Measurements from ENCODE around the gene RPL28.

GRCh38 chr19:55366790-55367189 lies 18.9 kb upstream of the RPL28 start:
- no peak for TF ChIP-seq POLR2AphosphoS5 (IDR thresholded peaks at IDR 0.05; ENCODE audit: low read length)
- TF ChIP-seq RAD21 (IDR thresholded peaks at IDR 0.05; ENCODE audit: insufficient read depth, low read depth, low read length) = no peak
- no peak for TF ChIP-seq ATF7 (IDR thresholded peaks at IDR 0.05; ENCODE audit: low read depth)
- no peak for TF ChIP-seq EED (IDR thresholded peaks at IDR 0.05; ENCODE audit: low read depth)
- TF ChIP-seq FOS (IDR thresholded peaks at IDR 0.05; ENCODE audit: borderline replicate concordance, extremely low read depth, insufficient read length) = no peak
- no peak for TF ChIP-seq PML (IDR thresholded peaks at IDR 0.05; ENCODE audit: low read length)
- no peak for TF ChIP-seq EP300 (IDR thresholded peaks at IDR 0.05; ENCODE audit: borderline replicate concordance in 1 of 2, control insufficient read depth in 1 of 2, low read depth in 2 of 2, low read length in 2 of 2)
- no peak for TF ChIP-seq E2F8 (IDR thresholded peaks at IDR 0.05; ENCODE audit: low read depth, partially characterized antibody)
- TF ChIP-seq CTCF (IDR thresholded peaks at IDR 0.05 in 2 of 3, conservative IDR thresholded peaks at IDR 0.05 in 1 of 3; ENCODE audit: control insufficient read depth in 2 of 3, extremely low read depth in 1 of 3, insufficient read depth in 1 of 3, low read depth in 3 of 3, low read length in 3 of 3) = no peak
- TF ChIP-seq EGR1 (IDR thresholded peaks at IDR 0.05; ENCODE audit: borderline replicate concordance in 1 of 2, low read depth in 2 of 2, low read length in 2 of 2) = no peak
- TF ChIP-seq IKZF1 (conservative IDR thresholded peaks at IDR 0.05) = no peak
- no peak for TF ChIP-seq CEBPB (IDR thresholded peaks at IDR 0.05; ENCODE audit: borderline replicate concordance in 1 of 2, low read depth in 2 of 2, low read length in 2 of 2)
- TF ChIP-seq MAX (IDR thresholded peaks at IDR 0.05; ENCODE audit: low read depth, low read length) = no peak
- no peak for TF ChIP-seq MXI1 (IDR thresholded peaks at IDR 0.05; ENCODE audit: low read depth, low read length)
